Bone marrow (tissue), 2 donors: ENCODE data around the gene HIVEP3.

ENCODE experiments used
- DNase-seq, 2 donors: peaks; one replicate each; lab custom pipeline; 2025; lab: John Stamatoyannopoulos, UW

The HIVEP3 gene

GRCh38 chr1:41813226-41813625 lies 105.5 kb downstream of the HIVEP3 start:
- DNase-seq: no peak

- DNase-seq: no peak
Measured at GRCh38 chr1:41812453-41812852, 106.3 kb downstream of the HIVEP3 start.

GRCh38 chr1:41812051-41812450 lies 106.7 kb downstream of the HIVEP3 start:
- peak in 1 of 2 donors; percentile 46 for DNase-seq

GRCh38 chr1:41811051-41811795 lies 107.5 kb downstream of the HIVEP3 start:
- DNase-seq: peak in 1 of 2 donors; percentile 20

- peak in 1 of 2 donors; percentile 51 for DNase-seq
Measured at GRCh38 chr1:41810446-41810845, 108.3 kb downstream of the HIVEP3 start.

- no peak for DNase-seq
Measured at GRCh38 chr1:41809692-41810091, 109.0 kb downstream of the HIVEP3 start.

- DNase-seq: no peak
Measured at GRCh38 chr1:41807390-41807789, 111.3 kb downstream of the HIVEP3 start.

GRCh38 chr1:41806472-41807155 lies 112.1 kb downstream of the HIVEP3 start:
- DNase-seq: no peak

- no peak for DNase-seq
Measured at GRCh38 chr1:41805771-41806471, 112.8 kb downstream of the HIVEP3 start.

GRCh38 chr1:41804176-41804575 lies 114.5 kb downstream of the HIVEP3 start:
- no peak for DNase-seq

GRCh38 chr1:41803656-41804055 lies 115.1 kb downstream of the HIVEP3 start:
- no peak for DNase-seq

GRCh38 chr1:41802532-41803501 lies 115.9 kb downstream of the HIVEP3 start:
- peak; percentile 28 to 97 for DNase-seq

GRCh38 chr1:41800311-41800829 lies 118.4 kb downstream of the HIVEP3 start:
- no peak for DNase-seq

GRCh38 chr1:41799723-41800122 lies 119.0 kb downstream of the HIVEP3 start:
- DNase-seq: no peak

GRCh38 chr1:41799205-41799604 lies 119.5 kb downstream of the HIVEP3 start:
- DNase-seq: no peak

- no peak for DNase-seq
Measured at GRCh38 chr1:41795205-41795762, 123.4 kb downstream of the HIVEP3 start.

GRCh38 chr1:41794031-41794430 lies 124.7 kb downstream of the HIVEP3 start:
- DNase-seq: no peak

- no peak for DNase-seq
Measured at GRCh38 chr1:41792485-41792770, 126.3 kb downstream of the HIVEP3 start.

GRCh38 chr1:41791667-41792484 lies 126.8 kb downstream of the HIVEP3 start:
- DNase-seq: peak in 1 of 2 donors; percentile 67

GRCh38 chr1:41790351-41790750 lies 128.4 kb downstream of the HIVEP3 start:
- DNase-seq: no peak
